Raji (cell line): ENCODE results near the gene HBS1L.

Experiments used
- POLR2A ChIP-seq: IDR thresholded peaks from 2 replicates; pipeline ENCODE4 v1.6.1; 2011; ENCODE audit warnings: low read depth, low read length, control low read depth; ENCODE audit not compliant: insufficient read depth

The HBS1L gene

GRCh38 chr6:135025775-135026174 is 28.8 kb downstream of the HBS1L start:
- no peak for TF ChIP-seq POLR2A

DNA sequence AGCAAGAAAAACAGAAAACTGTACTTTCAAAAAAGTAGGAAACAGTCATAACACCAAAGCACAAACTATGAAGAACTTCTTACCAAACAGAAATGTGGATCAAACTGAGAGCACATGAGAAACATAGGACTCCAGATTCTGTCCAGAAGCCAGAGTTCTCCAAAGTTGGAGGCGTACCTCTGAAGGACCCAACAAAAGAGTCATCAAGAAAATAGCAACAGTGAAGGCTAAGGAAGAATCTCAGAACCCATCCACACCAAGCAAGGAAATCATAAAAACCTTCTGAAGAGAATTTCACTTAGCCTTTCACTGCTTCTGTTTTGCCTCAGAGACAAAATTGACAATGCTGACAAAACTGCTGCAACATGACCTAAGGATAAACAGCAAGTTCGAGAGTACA is 29.4 kb downstream of the HBS1L start:
- TF ChIP-seq POLR2A, result no peak

GRCh38 chr6:135022050-135022697 is 32.4 kb downstream of the HBS1L start:
- TF ChIP-seq POLR2A, result no peak

DNA sequence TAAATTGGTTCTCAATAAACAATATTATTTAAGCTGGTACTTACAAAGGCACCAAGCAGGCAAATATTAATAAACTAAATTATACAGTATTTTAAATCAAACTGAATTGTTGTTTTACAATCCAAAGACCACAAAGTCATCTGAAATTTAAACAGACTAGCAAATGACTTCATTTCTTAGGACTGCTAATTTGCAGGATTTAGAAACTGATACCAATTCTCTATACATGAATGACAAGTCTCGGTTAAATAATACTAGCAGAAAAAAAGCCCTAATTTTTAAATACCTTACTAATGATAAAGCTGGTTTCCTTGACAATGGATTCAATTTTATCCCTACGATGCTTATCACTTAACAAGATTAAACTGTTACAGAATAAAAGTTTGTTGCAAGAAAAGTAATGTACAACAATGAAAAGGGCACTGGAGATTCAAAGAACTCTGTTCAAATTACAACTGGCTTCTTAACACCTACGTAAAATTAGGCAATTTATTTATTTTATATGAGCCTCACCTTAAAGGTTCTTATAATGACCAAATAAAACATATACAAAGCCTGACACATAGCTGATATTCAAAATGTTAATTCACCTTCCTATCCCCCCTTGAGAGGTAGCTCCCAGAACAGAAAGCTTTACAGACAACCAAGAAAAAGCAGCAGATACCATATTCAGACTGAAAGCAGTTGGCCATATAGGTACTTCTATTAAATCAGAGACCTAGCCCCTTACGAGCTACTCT is 33.1 kb downstream of the HBS1L start:
- TF ChIP-seq POLR2A, result no peak

DNA sequence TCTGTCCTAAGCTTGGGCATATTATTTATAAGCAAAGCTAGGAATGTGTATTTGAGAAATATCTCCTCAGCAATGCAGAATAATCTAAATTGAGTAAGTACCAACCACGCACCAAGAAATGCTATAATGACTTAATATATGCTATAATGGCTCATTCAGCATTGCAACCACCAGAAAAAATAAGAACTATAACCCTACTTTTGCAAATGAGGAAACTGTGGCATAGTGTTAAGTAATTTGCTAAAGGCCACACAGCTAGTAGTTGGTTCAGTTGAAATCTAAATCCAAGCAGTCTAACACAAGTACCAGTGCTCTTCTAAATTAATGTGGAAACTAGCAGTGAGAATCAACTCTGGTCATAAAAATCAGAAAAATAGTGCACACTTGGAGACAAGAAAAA is 35.7 kb downstream of the HBS1L start:
- TF ChIP-seq POLR2A, result no peak

DNA sequence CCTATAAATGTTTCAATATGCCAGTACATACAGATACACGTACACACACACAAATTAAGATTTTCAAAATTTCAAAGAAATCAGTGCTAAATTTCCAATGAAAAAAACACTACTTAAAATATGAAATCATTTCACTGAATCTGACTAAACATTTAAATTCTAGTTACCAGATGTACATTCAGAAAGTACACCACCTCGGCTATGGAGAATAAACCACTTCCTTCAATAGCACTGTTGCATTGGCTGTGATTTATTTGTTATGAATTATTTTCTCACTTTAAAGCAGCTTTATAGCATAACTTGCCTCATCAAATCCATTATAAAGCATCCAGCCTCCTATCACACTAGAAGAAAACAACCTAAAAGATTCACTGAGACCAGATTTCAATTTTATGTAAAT is 36.6 kb downstream of the HBS1L start:
- TF ChIP-seq POLR2A, result no peak

DNA sequence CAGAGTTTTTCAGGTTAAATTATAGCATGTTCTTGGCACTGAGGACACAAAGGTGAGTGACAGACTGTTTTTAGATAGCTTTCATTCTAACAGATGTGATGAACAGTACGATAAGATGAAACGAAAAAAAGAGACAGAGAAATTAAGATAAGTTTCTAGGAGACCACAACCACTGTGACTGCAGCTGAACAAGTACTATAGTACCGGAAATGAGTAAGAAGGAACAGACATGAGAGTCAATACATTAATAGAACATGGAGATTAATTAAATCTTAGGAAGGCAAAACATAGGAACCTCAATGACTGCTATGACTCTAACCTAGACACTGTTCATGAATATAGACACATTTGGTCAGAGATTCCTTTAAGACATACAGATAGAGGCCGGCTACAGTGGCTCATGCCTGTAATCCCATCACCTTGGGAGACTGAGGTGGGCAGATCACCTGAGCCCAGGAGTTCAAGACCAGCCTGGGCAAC is 40.2 kb downstream of the HBS1L start:
- TF ChIP-seq POLR2A, result no peak

- no peak for TF ChIP-seq POLR2A
Observed at GRCh38 chr6:135013211-135013610, 41.4 kb downstream of the HBS1L start.

GRCh38 chr6:135012764-135013163 is 41.9 kb downstream of the HBS1L start:
- no peak for TF ChIP-seq POLR2A

- TF ChIP-seq POLR2A, result no peak
Observed at GRCh38 chr6:135012349-135012748, 42.3 kb downstream of the HBS1L start.

DNA sequence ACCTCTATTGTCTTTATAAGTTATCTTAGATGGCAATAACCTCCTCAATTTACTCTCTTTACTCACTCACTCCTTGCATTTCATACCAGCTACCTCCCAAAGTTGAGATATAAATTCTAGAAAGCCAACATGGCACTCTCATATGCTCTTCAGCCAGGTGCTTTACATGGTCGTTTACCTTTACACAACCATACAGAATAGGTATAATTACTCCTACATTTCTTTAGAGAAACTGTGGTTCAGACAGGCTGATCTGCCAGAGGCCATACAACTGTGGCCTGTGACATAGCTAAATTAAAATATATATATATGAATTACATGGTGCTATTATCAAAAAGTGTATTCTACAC is 45.7 kb downstream of the HBS1L start:
- no peak for TF ChIP-seq POLR2A

DNA sequence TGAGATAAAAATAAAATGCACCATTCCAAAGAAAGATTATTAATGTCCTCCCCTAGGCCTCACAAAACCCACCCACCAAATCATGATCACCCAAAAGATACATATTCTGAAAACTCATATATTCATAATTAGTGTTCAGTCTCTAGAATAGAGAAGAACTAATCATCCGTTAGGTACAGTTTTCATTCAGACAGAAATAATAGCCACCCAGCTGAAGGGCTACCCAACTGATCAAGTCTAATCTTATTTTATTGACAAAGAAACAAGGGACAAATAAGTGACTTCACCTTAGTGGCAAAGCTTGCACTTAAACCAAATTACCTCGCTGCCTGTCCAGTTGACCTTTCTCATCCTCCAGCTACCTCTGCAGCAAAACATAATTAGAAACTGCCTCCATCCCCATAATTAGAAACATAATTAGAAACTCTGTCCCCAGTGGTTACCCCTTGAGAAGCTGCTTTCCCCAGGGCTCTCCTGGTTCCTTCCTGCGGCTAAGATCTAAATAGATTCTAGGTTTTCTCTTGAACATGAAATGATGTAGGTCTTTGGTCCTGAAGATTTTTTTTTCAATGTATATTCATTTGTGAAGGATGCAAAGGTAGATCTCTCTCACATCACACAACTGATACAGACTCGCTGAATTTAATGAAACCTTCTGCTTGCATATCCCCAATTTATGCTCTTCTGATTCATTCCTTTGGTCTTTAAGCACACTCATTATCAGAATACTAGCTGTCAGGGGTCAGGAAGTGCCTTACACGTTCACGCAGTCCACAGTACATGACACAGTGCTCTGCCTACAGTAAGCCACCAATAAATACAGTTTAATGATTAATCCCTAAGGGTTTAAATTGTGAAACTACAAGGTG is 46.3 kb downstream of the HBS1L start:
- no peak for TF ChIP-seq POLR2A

DNA sequence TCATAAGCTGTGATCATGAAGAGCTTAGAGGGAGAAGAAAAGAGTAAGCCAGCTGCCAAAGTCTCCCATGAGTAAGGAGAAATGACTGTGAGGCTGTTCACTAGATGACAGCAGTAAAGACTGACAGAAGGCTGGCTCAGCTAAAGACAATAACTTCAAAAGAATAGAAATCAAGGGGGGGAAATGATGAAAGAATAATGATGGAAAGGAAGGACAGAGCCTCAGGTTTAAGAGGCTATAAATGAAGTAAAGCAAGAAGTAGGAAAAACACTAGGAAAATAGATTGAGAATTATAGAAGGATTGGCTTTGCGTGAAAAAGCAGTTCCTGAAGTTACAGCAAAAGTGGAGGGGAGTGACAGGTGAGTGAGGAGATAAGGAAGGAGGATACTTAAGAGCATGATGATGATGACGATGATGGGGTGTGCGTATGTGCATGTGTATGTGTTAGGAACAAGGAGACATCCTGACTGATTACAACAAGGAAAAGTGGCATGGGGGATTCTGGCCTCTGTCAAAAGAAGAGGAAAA is 48.2 kb downstream of the HBS1L start:
- TF ChIP-seq POLR2A, result no peak

GRCh38 chr6:135004399-135004798 is 50.2 kb downstream of the HBS1L start:
- no peak for TF ChIP-seq POLR2A

GRCh38 chr6:135002974-135003703 is 51.5 kb downstream of the HBS1L start:
- no peak for TF ChIP-seq POLR2A

GRCh38 chr6:135002229-135002844 is 52.3 kb downstream of the HBS1L start:
- no peak for TF ChIP-seq POLR2A
